ENCODE results near the gene NACC2. TPM values are rescaled to one million over a fixed set of nuclear protein-coding genes. Genes with fewer than 3 reads are reported as not detected.
"Not testable (repeated sequence)": the region's sequence is repeated elsewhere in the genome, so short reads cannot be mapped to it uniquely, and the experiment has no call there.

The NACC2 gene
- total RNA-seq, 1 donor from 2014 or later: 1.6 TPM

DNA sequence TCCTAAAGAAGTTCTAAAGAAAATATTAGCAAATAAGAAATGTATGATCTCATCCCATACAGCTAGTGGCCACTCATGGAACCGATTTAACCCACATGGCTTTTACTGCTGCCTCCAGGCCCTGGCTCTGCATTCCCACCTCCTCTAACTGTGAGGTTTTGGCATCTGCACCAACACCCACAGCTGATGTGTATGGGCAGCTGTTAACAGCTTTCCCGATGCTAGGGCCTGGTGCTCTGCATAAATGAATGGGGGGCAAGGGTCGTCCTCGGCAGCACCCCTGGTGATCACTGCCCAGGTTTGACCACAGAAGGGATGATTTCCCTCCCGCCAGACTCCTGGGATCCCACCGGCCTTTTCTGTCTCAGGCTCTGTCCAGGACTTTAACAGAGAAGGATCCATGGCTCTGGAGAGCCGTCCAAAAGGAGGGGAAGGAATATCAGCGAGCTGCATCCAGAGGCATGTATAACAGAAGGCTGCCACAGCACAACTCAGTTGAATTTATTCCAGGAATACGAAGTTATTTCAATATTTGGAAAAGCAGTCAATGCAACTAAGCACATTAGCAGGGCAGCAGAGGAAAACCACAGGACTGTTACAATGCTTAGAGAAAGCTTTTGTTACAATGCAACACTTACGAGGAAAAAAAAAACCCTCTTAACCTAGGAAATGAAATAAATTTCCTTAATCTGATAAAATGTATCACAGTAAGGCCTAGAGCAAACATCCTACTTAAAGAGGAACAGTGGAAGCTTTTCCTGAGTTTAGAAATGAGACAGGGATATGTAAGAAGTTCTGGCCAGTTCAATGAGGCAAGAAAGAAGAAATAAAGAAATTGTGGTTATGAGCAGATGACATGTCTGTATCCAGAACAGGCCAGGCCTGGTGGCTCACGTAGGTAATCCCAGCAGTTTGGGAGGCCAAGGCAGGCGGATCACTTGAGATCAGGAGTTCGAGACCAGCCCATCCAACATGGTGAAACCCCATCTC, 63.1 kb downstream of the NACC2 start:
- TF ChIP-seq, protein P1, sequence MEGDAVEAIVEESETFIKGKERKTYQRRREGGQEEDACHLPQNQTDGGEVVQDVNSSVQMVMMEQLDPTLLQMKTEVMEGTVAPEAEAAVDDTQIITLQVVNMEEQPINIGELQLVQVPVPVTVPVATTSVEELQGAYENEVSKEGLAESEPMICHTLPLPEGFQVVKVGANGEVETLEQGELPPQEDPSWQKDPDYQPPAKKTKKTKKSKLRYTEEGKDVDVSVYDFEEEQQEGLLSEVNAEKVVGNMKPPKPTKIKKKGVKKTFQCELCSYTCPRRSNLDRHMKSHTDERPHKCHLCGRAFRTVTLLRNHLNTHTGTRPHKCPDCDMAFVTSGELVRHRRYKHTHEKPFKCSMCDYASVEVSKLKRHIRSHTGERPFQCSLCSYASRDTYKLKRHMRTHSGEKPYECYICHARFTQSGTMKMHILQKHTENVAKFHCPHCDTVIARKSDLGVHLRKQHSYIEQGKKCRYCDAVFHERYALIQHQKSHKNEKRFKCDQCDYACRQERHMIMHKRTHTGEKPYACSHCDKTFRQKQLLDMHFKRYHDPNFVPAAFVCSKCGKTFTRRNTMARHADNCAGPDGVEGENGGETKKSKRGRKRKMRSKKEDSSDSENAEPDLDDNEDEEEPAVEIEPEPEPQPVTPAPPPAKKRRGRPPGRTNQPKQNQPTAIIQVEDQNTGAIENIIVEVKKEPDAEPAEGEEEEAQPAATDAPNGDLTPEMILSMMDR (IDR thresholded peaks at IDR 0.05): no peak
- ChIA-PET POLR2A (no interaction called here), CTCF (no interaction called here)
- ATAC-seq (ENCODE audit: low read depth): no peak
- H3K27ac Mint-ChIP-seq: no peak overlapping the region
- H3K36me3 Mint-ChIP-seq (ENCODE audit: low read depth): peaks cover 2% of the 10 kb centered on the region
- intact Hi-C loops (cut with micrococcal nuclease): no loop called here
- DNase-seq: no peak
- H3K4me3 Mint-ChIP-seq: no peak overlapping the region
- no peaks in the 10 kb centered on the region for H3K27me3 Mint-ChIP-seq
- H3K4me1 Mint-ChIP-seq: no peaks in the 10 kb centered on the region
- peaks cover 16% of the 10 kb centered on the region for H3K9me3 Mint-ChIP-seq

DNA sequence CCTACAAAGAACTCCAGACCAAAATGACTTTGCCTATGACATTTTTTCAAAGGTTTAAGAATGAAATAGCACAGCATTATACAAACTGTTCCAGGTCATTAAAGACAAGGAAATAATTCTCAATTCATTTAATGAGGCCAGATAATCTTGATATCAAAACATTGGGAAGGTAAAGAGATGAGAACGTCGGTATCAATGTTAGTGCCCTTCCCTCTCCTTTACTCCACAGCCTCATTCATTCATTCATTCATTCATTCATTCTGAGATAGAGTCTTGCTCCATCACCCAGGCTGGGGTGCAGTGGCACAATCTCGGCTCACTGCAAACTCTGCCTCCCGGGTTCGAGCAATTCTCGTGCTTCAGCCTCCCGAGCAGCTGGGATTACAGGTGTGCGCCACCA, 64.0 kb downstream of the NACC2 start:
- ATAC-seq (ENCODE audit: low read depth) (no peak), DNase-seq (no peak)
- no peaks in the 10 kb centered on the region for H3K27me3 Mint-ChIP-seq
- TF ChIP-seq, protein P1 (IDR thresholded peaks at IDR 0.05): no peak
- H3K36me3 Mint-ChIP-seq (ENCODE audit: low read depth): peaks cover under 1% of the 10 kb centered on the region
- no peak overlapping the region for H3K4me3 Mint-ChIP-seq
- no peaks in the 10 kb centered on the region for H3K4me1 Mint-ChIP-seq
- CTCF ChIA-PET: no interaction called here
- H3K27ac Mint-ChIP-seq: no peak overlapping the region
- H3K9me3 Mint-ChIP-seq: peaks cover 8% of the 10 kb centered on the region
- intact Hi-C loops (cut with micrococcal nuclease): no loop called here
- POLR2A ChIA-PET: no interaction called here

DNA sequence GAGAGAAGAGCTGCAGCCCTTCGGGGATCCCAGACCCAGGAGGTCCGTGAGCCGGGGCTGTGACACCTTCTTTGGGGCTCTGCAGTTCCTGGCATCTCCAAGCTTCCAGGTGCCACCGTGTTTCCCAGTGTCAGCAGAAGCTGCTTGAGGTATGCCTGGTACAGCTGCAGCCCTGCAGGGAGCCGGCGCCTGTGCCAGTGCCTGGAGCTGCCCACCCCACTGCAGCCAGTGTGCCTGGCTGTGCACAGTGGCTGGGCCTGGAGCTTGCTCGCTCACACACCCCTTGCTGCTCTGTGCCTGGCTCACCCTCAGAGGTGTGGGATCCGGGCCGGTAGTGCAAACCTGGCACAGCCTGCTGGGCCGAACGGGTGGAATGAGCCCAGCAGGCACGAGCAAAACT, 65.5 kb downstream of the NACC2 start:
- ChIA-PET CTCF (no interaction called here), POLR2A (no interaction called here)
- DNase-seq: no peak
- no peak for ATAC-seq (ENCODE audit: low read depth)
- H3K9me3 Mint-ChIP-seq: peaks cover 2% of the 10 kb centered on the region
- TF ChIP-seq, protein P1 (IDR thresholded peaks at IDR 0.05): no peak
- H3K36me3 Mint-ChIP-seq (ENCODE audit: low read depth): no peaks in the 10 kb centered on the region
- H3K4me3 Mint-ChIP-seq: no peak overlapping the region
- intact Hi-C loops (cut with micrococcal nuclease): no loop called here
- no peaks in the 10 kb centered on the region for H3K27me3 Mint-ChIP-seq
- H3K4me1 Mint-ChIP-seq: no peaks in the 10 kb centered on the region
- no peak overlapping the region for H3K27ac Mint-ChIP-seq

DNA sequence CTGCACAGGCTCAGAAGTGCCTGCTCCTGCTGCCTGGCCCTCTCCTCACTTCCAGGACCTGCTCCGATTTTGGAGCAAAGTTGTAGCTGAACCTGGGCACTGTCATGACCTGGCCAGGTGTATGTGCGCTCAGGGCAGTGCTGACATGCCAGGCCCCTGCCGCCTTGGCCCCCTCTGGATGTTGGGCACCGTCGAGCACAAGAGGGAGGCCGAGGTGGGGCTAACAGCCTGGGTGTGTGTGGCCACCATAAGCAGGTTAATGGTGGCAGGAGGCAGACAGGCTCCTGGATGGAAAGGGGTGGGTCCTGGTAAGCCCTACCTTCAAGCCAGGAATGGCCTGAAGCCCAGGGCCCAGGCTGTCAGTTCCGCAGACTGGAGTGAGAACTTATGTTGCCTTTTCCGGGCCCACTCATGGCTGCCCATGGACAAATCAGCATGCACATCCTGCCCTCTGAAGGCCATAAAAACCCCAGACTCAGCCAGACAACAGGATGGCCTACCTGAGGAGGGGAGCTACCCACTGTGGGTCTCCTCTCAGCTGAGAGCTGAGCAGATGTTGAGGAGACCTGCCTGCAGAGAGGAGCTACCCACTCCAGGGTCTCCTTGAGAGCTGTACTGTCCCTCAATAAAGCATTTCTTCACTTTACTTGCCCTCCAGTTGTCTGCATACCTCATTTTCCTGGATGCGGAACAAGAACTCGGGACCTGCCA, 66.2 kb downstream of the NACC2 start:
- ChIA-PET CTCF (no interaction called here), POLR2A (no interaction called here)
- no peaks in the 10 kb centered on the region for H3K4me1 Mint-ChIP-seq
- H3K9me3 Mint-ChIP-seq: peaks cover 2% of the 10 kb centered on the region
- no peaks in the 10 kb centered on the region for H3K27me3 Mint-ChIP-seq
- ATAC-seq (ENCODE audit: low read depth): no peak
- DNase-seq: no peak
- no peaks in the 10 kb centered on the region for H3K36me3 Mint-ChIP-seq (ENCODE audit: low read depth)
- H3K4me3 Mint-ChIP-seq: no peak overlapping the region
- intact Hi-C loops (cut with micrococcal nuclease): no loop called here
- H3K27ac Mint-ChIP-seq: no peak overlapping the region
- TF ChIP-seq, protein P1 (IDR thresholded peaks at IDR 0.05): no peak

DNA sequence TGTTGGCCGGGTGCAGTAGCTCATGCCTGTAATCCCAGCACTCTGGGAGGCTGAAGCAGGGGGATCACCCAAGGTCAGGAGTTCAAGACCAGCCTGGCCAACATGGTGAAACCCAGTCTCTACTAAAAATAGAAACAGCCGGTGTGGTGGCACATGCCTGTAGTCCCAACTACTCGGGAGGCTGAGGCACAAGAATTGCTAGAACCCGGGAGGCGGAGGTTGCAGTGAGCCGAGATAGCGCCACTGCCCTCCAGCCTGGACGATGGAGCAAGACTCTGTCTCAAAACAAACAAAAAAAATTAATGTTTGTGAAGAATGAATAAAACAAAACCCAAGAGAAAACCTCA, 68.2 kb downstream of the NACC2 start:
- H3K36me3 Mint-ChIP-seq (ENCODE audit: low read depth); H3K27me3 Mint-ChIP-seq; H3K4me1 Mint-ChIP-seq; H3K9me3 Mint-ChIP-seq; POLR2A ChIA-PET; CTCF ChIA-PET; intact Hi-C loops (cut with micrococcal nuclease); H3K27ac Mint-ChIP-seq; ATAC-seq (ENCODE audit: low read depth); DNase-seq; H3K4me3 Mint-ChIP-seq: not testable (repeated sequence)
